Right kidney (tissue), 9 donors: ENCODE measurements around the gene TMEM207.
A peak's percentile ranks its signal among the peaks of the same experiment; 100 is the strongest.
"Not testable (repeated sequence)": the region's sequence is repeated elsewhere in the genome, so short reads cannot be mapped to it uniquely, and the experiment has no call there.

ENCODE experiments used
- DNase-seq: peaks from one replicate; pipeline ENCODE4 v3.0.0-alpha.2; 2016
- long read RNA-seq, 8 donors: transcript quantifications; one replicate each; lab custom pipeline, GENCODE V29; 2026

TMEM207 gene
- long read RNA-seq, donor 1, transcript TMEM207-201 (5 exons, 1,448 nt), result major isoform, 6 of 6 reads
- long read RNA-seq, donor 1, partial matches to known transcripts, result 0 of 6 reads
- long read RNA-seq, donor 1, other reads (novel, unspliced or antisense), result 0 of 6 reads
- long read RNA-seq, donor 2, transcript TMEM207-201 (5 exons, 1,448 nt), result major isoform, 5 of 5 reads
- long read RNA-seq, donor 2, partial matches to known transcripts, result 0 of 5 reads
- long read RNA-seq, donor 2, other reads (novel, unspliced or antisense), result 0 of 5 reads
- long read RNA-seq, donor 3, result 0 reads
- long read RNA-seq, donor 4, partial matches to known transcripts, result 0 of 4 reads
- long read RNA-seq, donor 4, other reads (novel, unspliced or antisense), result 0 of 4 reads
- long read RNA-seq, donor 5, transcript TMEM207-201 (5 exons, 1,448 nt), result major isoform, 6 of 6 reads
- long read RNA-seq, donor 5, partial matches to known transcripts, result 0 of 6 reads
- long read RNA-seq, donor 5, other reads (novel, unspliced or antisense), result 0 of 6 reads
- long read RNA-seq, donor 6, partial matches to known transcripts, result 0 of 1 reads
- long read RNA-seq, donor 6, other reads (novel, unspliced or antisense), result 0 of 1 reads
- long read RNA-seq, donor 7, transcript TMEM207-201 (5 exons, 1,448 nt), result major isoform, 6 of 6 reads
- long read RNA-seq, donor 7, partial matches to known transcripts, result 0 of 6 reads
- long read RNA-seq, donor 7, other reads (novel, unspliced or antisense), result 0 of 6 reads
- long read RNA-seq, donor 8, transcript TMEM207-201 (5 exons, 1,448 nt), result major isoform, 6 of 6 reads
- long read RNA-seq, donor 8, partial matches to known transcripts, result 0 of 6 reads
- long read RNA-seq, donor 8, other reads (novel, unspliced or antisense), result 0 of 6 reads

DNA sequence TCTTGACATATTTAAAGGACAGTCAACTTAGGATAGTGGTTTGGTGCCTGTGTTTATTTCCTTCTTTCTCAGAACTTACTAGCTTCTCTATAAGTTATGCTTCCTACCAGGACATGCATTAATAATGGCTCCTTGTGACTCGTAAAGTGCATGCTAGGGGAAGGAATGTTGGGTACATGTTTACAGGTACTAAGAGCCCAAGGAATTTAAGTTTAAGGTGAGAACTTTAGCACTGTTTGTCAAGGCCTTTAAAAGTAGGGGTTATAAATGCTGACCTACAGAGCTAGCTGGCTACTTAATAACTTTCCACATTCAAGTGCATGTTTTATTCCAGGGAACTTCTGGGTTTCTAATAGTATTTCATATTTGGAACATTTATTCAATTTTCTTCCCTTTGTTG lies at the start of gene TMEM207:
Gene TMEM207 (minus strand): TSS at position 101 of the 400 bp plus-strand sequence. CDS start 92 bp downstream, at position 9.
- DNase-seq, result no peak

DNA sequence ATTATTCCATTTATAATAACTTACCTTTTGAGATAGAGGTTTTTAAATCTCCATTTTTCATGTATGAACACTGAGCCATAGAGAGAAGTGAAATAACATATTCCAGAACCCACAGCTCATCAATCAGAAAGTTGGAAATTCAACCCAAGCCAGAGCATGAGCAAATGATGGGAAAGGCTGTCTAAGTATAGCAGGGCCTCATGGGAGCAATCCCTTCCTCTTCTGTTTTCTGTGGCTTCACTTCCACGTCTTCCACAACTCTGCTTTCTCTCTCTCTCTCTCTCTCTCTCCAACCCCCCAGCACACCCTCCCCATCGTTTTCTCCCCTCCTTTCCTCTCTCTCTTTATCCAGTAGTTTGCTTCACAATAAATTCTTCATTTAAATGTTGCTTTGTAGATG lies 49.4 kb upstream of the TMEM207 start:
- no peak for DNase-seq

DNA sequence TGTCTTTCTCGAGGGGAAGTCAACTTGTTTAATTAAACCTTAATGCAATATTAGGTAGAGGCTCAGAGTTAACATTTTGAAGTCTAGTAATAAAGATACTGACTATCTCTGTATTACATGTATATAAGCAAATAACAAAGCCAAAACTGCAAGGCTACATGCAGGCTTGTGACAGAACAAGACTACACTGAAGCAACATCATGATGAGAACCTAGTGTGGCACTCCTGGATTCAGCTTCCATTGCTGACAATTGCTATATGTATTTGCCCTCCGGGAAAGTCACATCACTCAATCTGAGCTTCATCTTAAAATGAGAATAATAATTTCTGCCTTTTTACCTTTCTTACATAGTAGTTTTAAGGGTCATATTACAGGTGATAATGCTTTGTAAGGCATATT lies 48.6 kb upstream of the TMEM207 start:
- no peak for DNase-seq

DNA sequence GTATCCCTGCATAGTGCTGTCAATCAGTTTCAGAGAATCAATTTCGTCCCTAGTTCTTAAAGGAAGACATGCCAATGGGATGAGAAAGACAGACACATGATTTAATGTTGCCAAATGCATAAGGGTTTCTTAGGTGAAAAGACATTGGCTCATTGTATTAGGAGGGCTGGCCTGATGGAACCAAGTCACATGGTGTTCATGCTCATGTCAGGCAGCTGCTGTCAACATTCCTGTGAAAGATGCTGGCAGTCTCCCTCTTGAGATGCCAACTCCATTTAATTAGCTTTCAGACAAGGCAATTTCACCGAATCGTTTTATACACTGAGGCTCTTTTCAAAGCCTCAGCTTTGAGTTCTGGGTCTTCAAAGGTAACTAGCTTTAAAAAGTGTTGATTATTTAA lies 48.1 kb upstream of the TMEM207 start:
- DNase-seq, result no peak

DNA sequence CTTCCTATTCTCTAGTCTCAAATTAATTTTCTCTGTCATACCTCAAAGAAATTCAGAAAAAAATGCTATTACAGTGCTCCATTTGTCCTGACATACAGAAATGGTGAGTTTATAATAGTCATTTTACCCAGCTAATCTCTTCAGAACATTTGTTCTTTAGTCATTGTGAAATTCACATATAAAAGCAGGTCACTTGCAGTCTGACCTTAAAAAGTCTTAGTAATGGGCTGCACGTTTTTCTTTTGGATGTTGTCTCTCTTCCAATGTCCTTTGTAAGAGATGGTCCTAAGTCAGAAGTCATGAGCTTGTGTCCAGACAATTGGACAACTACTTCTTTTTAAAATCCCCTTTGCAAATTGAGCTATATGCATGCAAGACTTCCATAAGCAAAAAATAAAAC lies 47.2 kb upstream of the TMEM207 start:
- DNase-seq, result no peak

DNA sequence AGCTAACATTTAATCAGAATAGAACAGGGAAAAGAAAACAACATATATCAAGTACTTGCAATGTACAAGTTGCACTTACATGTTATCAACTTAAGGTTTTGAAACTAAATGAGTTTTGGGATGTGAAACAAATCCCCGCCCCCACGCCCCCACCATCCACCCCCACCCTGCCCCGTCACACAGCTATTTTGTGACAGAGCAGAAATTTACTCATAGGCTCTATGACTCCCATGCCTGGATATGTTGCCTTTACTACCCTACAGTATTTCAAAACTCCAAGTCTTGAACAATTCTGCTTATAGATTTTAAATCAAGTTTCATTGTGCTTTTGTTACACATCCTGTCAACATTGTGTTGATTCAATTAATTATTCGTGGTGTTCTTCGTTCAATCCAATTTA lies 46.1 kb upstream of the TMEM207 start:
- DNase-seq, result no peak

DNA sequence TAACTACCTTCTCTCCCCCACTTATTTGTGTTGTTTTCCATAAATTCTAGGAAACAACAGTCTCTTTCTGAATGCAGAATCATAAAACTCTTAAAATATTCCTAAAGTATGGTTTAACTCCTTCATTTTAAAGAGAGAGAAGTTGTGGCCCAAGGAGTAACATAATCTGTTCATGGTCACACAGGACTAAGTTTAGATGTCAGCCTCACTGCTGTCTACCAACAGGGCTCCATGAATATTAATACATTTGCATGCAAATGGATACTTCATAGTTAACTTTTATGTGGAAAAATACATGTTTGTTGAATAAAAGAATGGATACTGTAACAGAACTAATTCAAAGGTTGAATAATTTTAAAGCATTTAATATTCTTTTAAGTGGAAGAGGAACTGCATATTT lies 45.7 kb upstream of the TMEM207 start:
- no peak for DNase-seq

DNA sequence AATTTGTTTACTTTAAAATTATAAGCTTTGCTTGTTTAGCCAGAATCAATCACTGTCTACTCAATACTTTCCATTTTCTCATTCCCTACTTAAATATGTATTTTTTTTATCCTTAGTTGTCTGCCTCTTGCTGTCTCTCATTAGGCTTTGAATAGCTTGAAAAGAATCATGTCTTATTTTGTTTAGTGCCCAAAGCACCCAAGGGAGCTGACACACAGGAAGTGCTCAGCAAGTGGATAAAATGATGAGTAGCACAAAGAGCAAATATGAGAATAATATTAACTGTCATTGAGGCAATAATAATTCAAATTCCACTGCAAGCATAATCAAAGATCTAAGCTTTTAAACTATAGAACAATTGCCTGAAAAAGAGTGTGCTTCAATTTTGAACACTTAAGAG lies 45.2 kb upstream of the TMEM207 start:
- no peak for DNase-seq

DNA sequence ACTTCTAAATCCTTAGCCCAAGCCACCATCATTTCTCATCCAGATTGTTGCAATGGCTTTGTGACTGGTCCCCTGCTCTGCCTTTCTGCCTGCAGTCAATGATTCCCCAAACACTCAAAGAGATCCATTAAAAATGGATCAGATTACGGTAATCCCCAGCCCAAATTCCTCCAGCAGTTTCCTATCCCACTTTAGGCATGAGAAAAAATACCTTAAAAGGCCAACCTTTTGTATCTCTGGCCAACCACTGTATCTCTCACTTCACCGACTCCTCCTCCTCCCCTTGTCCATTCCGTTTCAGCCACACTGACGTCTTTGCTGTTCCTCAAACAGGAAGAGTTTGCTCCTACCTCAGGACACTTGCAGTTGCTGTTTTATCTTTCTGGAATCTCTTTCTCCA lies 43.3 kb upstream of the TMEM207 start:
- no peak for DNase-seq

DNA sequence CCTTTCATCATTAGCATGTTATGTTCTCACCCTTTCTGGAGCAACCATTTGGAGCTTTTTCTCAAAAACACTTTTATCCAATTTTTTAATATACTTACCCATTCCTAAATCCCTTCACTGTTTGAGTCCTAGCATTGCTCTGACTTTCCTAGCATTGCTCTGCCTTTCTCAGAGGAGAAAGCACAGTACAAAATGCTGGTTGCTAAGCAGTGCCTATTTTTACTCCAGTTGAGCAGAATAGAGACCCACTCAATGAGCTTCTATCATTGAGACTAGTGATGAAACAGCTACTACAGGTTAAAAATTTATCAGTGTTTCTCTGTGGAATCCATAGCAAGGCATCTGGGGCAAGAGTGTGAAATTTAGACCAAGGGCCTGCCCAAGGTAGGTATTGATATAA lies 42.4 kb upstream of the TMEM207 start:
- no peak for DNase-seq

DNA sequence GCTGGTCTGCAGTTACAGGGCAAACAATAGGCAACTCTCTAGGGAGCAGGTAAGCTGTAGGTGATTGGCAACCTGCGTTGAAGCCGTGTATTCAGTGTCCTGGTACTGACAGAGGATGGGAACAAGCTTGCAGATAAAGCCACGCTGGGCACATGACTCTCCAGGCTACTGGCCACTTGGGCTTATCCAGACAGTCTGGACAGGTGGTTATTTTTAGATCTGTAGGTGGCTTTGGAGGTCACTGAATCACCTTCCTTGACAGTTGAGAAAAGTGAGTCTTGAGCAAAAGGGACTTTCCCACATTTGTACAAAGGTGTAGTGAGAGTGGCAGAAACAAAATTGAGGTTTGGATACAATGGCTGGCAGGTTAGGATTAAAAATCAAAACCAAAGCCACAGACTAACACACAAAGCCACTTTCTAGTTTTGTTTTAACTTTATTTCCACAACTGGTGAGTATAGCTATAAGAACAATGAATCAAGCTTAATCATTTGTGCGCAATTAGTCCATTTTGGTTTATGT lies 41.9 kb upstream of the TMEM207 start:
- DNase-seq, result no peak

DNA sequence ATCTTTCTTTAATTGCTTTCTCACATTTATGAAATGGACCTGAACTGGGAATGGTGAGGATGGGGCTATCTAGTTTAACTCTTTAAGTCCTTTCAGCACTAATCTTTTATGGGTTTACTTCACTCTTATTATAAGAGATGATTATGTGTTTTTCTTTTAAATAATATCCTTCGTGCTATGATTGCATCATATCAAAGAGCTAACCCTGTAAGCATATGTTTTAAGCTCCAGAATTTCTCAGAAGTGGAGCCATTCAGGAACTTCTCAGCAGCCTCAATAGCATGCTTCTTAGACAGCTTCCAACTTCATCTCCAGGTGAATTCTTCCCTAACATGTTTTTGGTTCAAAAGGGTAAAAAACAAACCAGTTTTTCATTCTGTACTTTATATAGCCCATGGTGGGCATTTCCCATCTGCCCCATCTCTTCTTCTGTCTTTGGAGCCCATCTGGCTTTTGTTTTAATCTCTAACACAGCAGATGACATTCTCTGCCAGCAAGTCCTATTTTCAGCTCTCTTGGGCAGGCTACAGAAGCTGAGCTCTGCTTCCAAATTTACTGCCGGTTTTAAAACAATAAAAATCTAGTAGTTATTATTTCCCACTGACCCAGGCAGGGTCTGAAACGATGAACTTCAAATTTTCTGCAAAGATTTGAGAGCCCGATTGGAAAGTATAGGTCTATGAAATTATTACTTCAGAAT lies 37.4 kb upstream of the TMEM207 start:
- DNase-seq, result no peak

DNA sequence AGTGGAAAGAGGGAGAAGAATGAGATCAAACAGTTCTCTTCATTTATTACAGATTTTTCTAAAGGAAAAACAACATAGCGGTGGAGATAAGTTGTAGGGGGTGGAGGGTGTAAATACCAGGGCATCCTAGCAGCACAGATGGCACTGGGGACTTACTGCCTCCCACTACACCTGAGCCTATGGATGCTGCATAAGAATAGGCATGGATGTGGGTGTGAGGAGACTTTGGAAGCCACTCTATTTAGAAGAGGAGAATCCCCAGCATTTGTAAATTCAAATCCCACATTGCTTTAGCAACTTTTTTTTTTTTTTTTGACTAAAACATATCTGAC lies 36.8 kb upstream of the TMEM207 start:
- no peak for DNase-seq

DNA sequence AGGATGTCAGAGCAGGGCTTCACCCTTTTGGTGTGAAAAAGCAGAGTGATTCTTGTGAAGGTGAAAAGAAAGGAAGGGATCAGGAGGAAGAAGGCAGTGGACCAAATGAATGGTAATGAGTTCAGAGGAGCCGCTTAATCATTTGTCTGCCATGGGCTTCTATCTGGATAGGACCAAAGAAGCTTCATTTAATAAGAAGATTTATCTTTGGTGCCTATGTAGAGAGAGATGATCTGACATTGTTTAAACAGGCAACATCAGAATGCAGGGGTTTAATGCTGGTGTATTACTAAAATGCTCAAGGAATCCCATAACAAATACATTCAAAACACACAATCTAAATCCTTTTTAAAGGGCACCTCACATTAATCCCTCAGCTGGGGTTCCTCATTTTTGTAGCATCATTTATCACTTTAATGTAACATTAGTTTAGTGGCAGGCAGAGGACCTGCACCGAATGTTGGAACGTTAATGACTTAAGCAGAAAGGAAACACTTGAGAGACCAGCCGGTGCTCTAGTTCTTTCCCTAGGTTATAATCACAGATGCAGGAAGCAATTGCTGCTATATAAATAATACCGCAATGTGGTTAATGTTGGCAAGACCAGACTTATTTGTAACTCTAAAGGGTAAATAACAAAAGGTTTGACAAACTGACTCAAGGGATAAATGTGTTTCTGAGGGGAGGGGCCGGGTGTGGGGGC lies 36.3 kb upstream of the TMEM207 start:
- peak; percentile 7 for DNase-seq

DNA sequence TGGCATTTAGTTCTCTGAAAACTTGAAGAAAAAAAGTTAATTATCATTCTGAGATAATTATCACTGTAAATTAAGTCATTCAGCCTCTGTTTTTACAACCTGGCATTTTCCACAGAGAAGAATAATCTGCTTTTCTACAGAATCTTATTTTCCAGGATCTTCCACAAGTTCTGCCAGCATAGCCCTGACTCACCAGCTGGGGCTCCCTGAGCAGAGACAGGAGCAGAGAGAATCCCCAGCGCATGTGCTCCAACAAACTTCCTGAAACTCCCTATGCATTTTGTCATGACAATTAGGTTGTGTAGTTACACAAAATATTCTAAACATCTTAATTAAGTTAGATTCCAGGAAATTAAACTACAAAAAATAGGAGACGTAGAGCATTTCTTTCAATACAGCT lies 32.1 kb upstream of the TMEM207 start:
- no peak for DNase-seq

DNA sequence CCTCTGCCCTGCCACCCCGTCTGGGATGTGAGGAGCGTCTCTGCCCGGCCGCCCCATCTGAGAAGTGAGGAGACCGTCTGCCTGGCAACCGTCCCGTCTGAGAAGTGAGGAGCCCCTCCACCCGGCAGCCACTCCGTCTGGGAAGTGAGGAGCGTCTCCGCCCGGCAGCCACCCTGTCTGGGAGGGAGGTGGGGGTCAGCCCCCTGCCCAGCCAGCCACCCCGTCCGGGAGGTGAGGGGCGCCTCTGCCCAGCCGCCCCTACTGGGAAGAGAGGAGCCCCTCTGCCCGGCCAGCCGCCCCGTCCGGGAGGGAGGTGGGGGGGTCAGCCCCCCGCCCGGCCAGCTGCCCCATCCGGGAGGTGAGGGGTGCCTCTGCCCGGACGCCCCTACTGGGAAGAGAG lies 23.6 kb upstream of the TMEM207 start:
- not testable (repeated sequence) for DNase-seq

DNA sequence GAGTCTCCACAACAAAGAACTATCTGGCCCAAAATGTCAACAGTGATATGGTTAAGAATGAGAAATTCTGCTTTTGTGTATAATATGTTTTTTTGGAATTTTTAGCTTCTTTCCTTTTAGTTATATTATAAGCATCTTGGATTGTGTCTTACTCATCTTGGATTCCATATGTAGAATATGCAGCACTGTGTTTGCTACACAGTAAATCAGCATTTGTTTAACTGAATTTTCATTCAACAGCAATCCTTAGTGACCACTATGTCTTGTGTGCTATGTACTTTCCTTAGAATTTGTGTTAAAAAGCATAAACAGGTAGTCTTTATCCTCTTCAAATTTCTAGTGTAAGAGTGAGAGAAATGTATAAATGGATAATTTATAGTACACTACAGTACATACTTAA lies 18.2 kb upstream of the TMEM207 start:
- DNase-seq, result no peak

DNA sequence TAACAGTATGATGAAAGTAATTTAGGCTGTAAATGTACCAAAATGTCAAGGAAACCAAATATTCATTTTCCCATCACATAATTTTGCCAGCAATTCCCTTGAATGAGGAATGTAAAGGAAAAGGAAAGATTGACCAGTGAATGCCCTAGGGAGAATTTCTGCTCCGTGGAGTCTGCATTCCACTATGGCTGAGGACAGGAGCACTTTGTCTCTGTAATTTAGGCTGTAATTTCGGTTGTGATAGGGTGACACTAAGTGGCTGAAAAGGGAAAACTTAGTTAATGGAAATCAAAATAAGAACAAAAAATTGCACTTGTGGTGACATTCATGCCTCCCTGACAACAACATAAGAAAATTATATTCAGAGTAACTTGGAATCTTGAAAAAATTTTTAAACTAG lies 8.3 kb upstream of the TMEM207 start:
- DNase-seq, result no peak

DNA sequence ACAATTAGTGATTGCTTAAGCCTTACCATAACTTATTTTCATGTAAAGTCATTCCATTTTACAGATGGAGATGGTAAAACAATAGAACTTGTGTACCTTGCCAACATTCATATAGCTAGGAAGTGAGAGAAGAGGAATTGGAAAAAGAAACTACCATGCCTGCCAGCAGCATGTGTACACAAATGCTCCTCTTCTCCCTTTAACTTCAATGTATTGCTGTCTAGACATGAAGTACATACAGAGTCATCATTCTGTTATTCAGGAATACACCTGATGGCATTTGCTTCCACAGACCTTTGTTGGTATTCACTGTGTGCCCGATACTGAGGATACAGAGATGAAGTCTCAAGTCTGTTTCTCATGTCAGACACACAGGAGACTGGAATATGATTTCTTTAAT lies 7.1 kb upstream of the TMEM207 start:
- DNase-seq, result no peak

DNA sequence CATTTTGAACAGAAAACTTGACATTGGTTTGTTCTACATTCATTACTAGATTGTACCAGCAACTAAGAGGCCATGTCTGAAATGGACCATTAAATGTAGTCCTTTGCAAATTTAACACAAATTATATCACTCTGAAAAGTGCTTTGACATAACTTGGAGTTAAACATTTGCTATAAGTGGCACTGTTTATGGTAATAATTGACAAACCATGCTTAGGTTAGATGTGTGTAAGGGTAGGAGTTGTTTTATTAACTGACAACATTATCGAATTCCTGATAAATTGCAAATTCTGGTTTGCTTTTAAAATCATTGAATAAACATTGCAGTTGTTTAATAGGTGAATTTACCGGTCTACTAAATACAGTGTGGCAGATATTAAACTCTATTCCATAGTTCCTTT lies 6.1 kb upstream of the TMEM207 start:
- DNase-seq, result no peak

DNA sequence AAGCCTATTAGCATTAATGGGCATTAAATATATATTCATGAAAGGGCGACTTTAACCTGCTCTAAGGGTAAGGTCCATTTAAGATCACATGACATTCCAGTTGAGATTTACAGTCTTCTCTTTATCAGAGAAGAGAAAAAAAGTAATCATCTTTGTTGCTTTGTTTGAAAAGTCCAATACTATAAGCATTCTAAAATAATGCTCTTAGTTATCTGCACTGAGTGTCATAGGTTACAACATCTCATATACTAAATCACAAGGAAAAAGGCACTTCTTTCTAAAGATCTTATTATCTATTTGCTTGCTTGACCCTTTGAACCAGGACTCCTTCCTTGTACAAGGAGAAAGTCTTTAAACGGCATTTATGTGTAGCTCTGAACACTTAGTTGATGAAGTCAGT lies 1.4 kb downstream of the TMEM207 start:
- no peak for DNase-seq

DNA sequence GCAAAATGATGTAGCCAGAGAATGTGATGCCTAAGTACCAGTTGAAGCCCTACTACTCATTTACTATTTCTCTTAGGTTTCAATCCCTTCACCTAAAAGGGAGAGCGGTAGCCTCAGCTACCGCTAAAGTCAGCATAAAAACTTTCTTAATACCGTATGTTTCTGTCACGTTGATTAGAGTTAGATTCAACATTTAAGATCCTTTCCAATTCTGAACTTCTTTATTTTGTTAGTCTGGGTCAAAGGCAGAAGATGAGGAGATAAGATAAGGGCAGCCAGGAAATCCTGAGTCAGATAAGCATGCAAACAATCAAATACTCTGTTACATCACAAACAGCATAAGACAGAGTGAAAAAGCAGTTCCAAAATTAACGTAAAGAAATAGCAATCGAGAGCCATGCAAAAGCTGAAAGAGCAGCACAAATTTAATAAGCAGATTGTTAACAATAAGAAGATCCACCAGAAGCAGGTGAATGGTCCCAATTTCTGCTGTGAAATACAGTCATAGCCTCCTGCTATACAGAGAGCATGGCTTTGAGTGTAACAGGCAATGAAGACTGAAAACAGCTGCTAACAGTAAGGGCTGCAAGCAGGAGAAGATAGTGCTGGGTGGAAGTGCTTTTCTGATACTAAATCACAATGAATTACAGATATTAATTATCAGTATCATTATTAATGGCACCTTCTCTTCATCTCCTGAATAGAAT lies 3.0 kb downstream of the TMEM207 start:
- no peak for DNase-seq
